ENCODE results near the gene ADGRB2. TPM values are rescaled to one million over a fixed set of nuclear protein-coding genes. Genes with fewer than 3 reads are reported as not detected.

ADGRB2 gene
- total RNA-seq, 1 donor from 2014 or later, result 14.2 TPM

GRCh38 chr1:31805318-31805717, 41.2 kb upstream of the ADGRB2 start:
- Mint-ChIP-seq H3K9me3 (no peaks in the 10 kb centered on the region), H3K36me3 (no peaks in the 10 kb centered on the region), H3K27ac (no peak overlapping the region), H3K27me3 (peaks cover 10% of the 10 kb centered on the region), H3K4me1 (ENCODE audit: unreplicated experiment) (peaks cover 11% of the 10 kb centered on the region), H3K4me3 (no peak overlapping the region)
- no peak for TF ChIP-seq CTCF (conservative IDR thresholded peaks at IDR 0.05)
- no peak for DNase-seq (ENCODE audit: extremely low spot score, unreplicated experiment)

- TF ChIP-seq CTCF (conservative IDR thresholded peaks at IDR 0.05), result no peak
- peaks cover 11% of the 10 kb centered on the region for H3K4me1 Mint-ChIP-seq (ENCODE audit: unreplicated experiment)
- H3K36me3 Mint-ChIP-seq, result no peaks in the 10 kb centered on the region
Measured at GRCh38 chr1:31804098-31804497, 40.0 kb upstream of the ADGRB2 start.

GRCh38 chr1:31803610-31804009, 39.5 kb upstream of the ADGRB2 start:
- Mint-ChIP-seq H3K4me1 (ENCODE audit: unreplicated experiment) (peaks cover 14% of the 10 kb centered on the region), H3K27me3 (peaks cover 10% of the 10 kb centered on the region), H3K4me3 (no peak overlapping the region), H3K9me3 (no peaks in the 10 kb centered on the region), H3K36me3 (no peaks in the 10 kb centered on the region), H3K27ac (no peak overlapping the region)
- no peak for TF ChIP-seq CTCF (conservative IDR thresholded peaks at IDR 0.05)
- no peak for DNase-seq (ENCODE audit: extremely low spot score, unreplicated experiment)

More at GRCh38 chr1:31804098-31804497, 40.0 kb upstream of the ADGRB2 start:
- H3K27ac Mint-ChIP-seq, result no peak overlapping the region
- H3K9me3 Mint-ChIP-seq, result no peaks in the 10 kb centered on the region
- no peak overlapping the region for H3K4me3 Mint-ChIP-seq
- peaks cover 10% of the 10 kb centered on the region for H3K27me3 Mint-ChIP-seq
- no peak for DNase-seq (ENCODE audit: extremely low spot score, unreplicated experiment)

- peaks cover 15% of the 10 kb centered on the region for H3K4me1 Mint-ChIP-seq (ENCODE audit: unreplicated experiment)
- no peak overlapping the region for H3K27ac Mint-ChIP-seq
- no peak for DNase-seq (ENCODE audit: extremely low spot score, unreplicated experiment)
- TF ChIP-seq CTCF (conservative IDR thresholded peaks at IDR 0.05), result no peak
- H3K4me3 Mint-ChIP-seq, result no peak overlapping the region
- H3K9me3 Mint-ChIP-seq, result no peaks in the 10 kb centered on the region
- peaks cover 13% of the 10 kb centered on the region for H3K27me3 Mint-ChIP-seq
- no peaks in the 10 kb centered on the region for H3K36me3 Mint-ChIP-seq
Measured at GRCh38 chr1:31802190-31803150, 38.3 kb upstream of the ADGRB2 start.

- no peak for TF ChIP-seq CTCF (conservative IDR thresholded peaks at IDR 0.05)
Measured at GRCh38 chr1:31801458-31801857, 37.3 kb upstream of the ADGRB2 start.

More at GRCh38 chr1:31801458-31801857, 37.3 kb upstream of the ADGRB2 start:
- no peak overlapping the region for H3K4me3 Mint-ChIP-seq
- no peaks in the 10 kb centered on the region for H3K9me3 Mint-ChIP-seq
- peak; percentile 36 for DNase-seq (ENCODE audit: extremely low spot score, unreplicated experiment)
- H3K27ac Mint-ChIP-seq, result no peak overlapping the region
- H3K36me3 Mint-ChIP-seq, result no peaks in the 10 kb centered on the region
- peaks cover 17% of the 10 kb centered on the region for H3K27me3 Mint-ChIP-seq
- H3K4me1 Mint-ChIP-seq (ENCODE audit: unreplicated experiment), result peaks cover 15% of the 10 kb centered on the region

Measured in type B pancreatic cell (in vitro differentiated cells).